OCI-M1 (cell line): ENCODE results near the gene NDUFA5.
"Not testable (repeated sequence)": the region's sequence is repeated elsewhere in the genome, so short reads cannot be mapped to it uniquely, and the experiment has no call there.

Experiments
- DNase-seq: peaks from one replicate; lab custom pipeline; 2025; lab: John Stamatoyannopoulos, UW

The NDUFA5 gene

GRCh38 chr7:123557016-123557397 lies 611 bp downstream of the NDUFA5 start:
- DNase-seq, result no peak

GRCh38 chr7:123555484-123555883 lies 2.1 kb downstream of the NDUFA5 start:
- DNase-seq, result no peak

- DNase-seq, result no peak
Measured at GRCh38 chr7:123553159-123553558, 4.5 kb downstream of the NDUFA5 start.

GRCh38 chr7:123552641-123553040 lies 5.0 kb downstream of the NDUFA5 start:
- DNase-seq, result no peak

GRCh38 chr7:123552134-123552533 lies 5.5 kb downstream of the NDUFA5 start:
- DNase-seq, result not testable (repeated sequence)

GRCh38 chr7:123548406-123548805 lies 9.2 kb downstream of the NDUFA5 start:
- no peak for DNase-seq

- no peak for DNase-seq
Measured at GRCh38 chr7:123539871-123540270, 17.7 kb downstream of the NDUFA5 start.

- no peak for DNase-seq
Measured at GRCh38 chr7:123538897-123539296, 18.7 kb downstream of the NDUFA5 start.

- DNase-seq, result peak; percentile 12
Measured at GRCh38 chr7:123538189-123538714, 19.4 kb downstream of the NDUFA5 start.

- DNase-seq, result peak; percentile 50
Measured at GRCh38 chr7:123537026-123537642, 20.5 kb downstream of the NDUFA5 start.

GRCh38 chr7:123535517-123535916 lies 22.1 kb downstream of the NDUFA5 start:
- no peak for DNase-seq

GRCh38 chr7:123534383-123535260 lies 23.0 kb downstream of the NDUFA5 start, which contains the start of gene IQUB:
IQUB (minus strand) TSS chr7:123534595; CDS start chr7:123512340, 22,255 bp downstream.
- DNase-seq, result peak; percentile 93

GRCh38 chr7:123533929-123534382 lies 23.7 kb downstream of the NDUFA5 start:
- peak; percentile 24 for DNase-seq

GRCh38 chr7:123533553-123533917 lies 24.1 kb downstream of the NDUFA5 start:
- DNase-seq, result no peak

- DNase-seq, result peak; percentile 67
Measured at GRCh38 chr7:123532788-123533552, 24.6 kb downstream of the NDUFA5 start.

GRCh38 chr7:123532343-123532742 lies 25.3 kb downstream of the NDUFA5 start:
- DNase-seq, result not testable (repeated sequence)

- DNase-seq, result not testable (repeated sequence)
Measured at GRCh38 chr7:123530035-123530591, 27.5 kb downstream of the NDUFA5 start.

- no peak for DNase-seq
Measured at GRCh38 chr7:123528265-123528664, 29.4 kb downstream of the NDUFA5 start.

- not testable (repeated sequence) for DNase-seq
Measured at GRCh38 chr7:123527712-123528225, 29.8 kb downstream of the NDUFA5 start.

- DNase-seq, result not testable (repeated sequence)
Measured at GRCh38 chr7:123526533-123526932, 31.1 kb downstream of the NDUFA5 start.

- no peak for DNase-seq
Measured at GRCh38 chr7:123522066-123522465, 35.6 kb downstream of the NDUFA5 start.

GRCh38 chr7:123505221-123505620 lies 52.4 kb downstream of the NDUFA5 start:
- DNase-seq, result no peak
